ENCODE data around the gene PGAP3.

Gene PGAP3

GRCh38 chr17:39658760-39659159 is 29.1 kb downstream of the PGAP3 start:
- H3K27ac ChIP-seq, result no peak overlapping the region
- TF ChIP-seq CTCF (IDR thresholded peaks at IDR 0.05) (no peak), ZFX (IDR thresholded peaks at IDR 0.05; ENCODE audit: borderline replicate concordance) (no peak)

- H3K27ac ChIP-seq, result no peak overlapping the region
- no peak for TF ChIP-seq ZFX (IDR thresholded peaks at IDR 0.05; ENCODE audit: borderline replicate concordance)
- TF ChIP-seq CTCF (IDR thresholded peaks at IDR 0.05), result no peak
Observed at GRCh38 chr17:39658346-39658745, 29.5 kb downstream of the PGAP3 start.

GRCh38 chr17:39655105-39655504 is 32.8 kb downstream of the PGAP3 start:
- TF ChIP-seq CTCF (IDR thresholded peaks at IDR 0.05) (no peak), ZFX (IDR thresholded peaks at IDR 0.05; ENCODE audit: borderline replicate concordance) (no peak)
- no peak overlapping the region for H3K27ac ChIP-seq

GRCh38 chr17:39653662-39654331 is 34.1 kb downstream of the PGAP3 start:
- peak; percentile 97 for TF ChIP-seq CTCF (IDR thresholded peaks at IDR 0.05)
- no peak for TF ChIP-seq ZFX (IDR thresholded peaks at IDR 0.05; ENCODE audit: borderline replicate concordance)
- H3K27ac ChIP-seq, result no peak overlapping the region

- peak overlapping the region; percentile 61; the same call in 1 of the 2 replicates for H3K27ac ChIP-seq
- TF ChIP-seq ZFX (IDR thresholded peaks at IDR 0.05; ENCODE audit: borderline replicate concordance) (no peak), CTCF (IDR thresholded peaks at IDR 0.05) (no peak)
Observed at GRCh38 chr17:39653316-39653661, 34.6 kb downstream of the PGAP3 start.

- TF ChIP-seq ZFX (IDR thresholded peaks at IDR 0.05; ENCODE audit: borderline replicate concordance), result no peak
- no peak for TF ChIP-seq CTCF (IDR thresholded peaks at IDR 0.05)
- H3K27ac ChIP-seq, result peak overlapping the region; percentile 61
Observed at GRCh38 chr17:39652587-39653315, 35.1 kb downstream of the PGAP3 start.

- peak overlapping the region; percentile 61 for H3K27ac ChIP-seq
- no peak for TF ChIP-seq CTCF (IDR thresholded peaks at IDR 0.05)
- no peak for TF ChIP-seq ZFX (IDR thresholded peaks at IDR 0.05; ENCODE audit: borderline replicate concordance)
Observed at GRCh38 chr17:39651923-39652586, 35.8 kb downstream of the PGAP3 start.

All from 22Rv1 (cell line).